Subcutaneous adipose tissue (tissue), 4 donors: ENCODE data around the gene FHL2. TPM values are rescaled to one million over a fixed set of nuclear protein-coding genes. Genes with fewer than 3 reads are reported as not detected.

Experiments used
- total RNA-seq, 4 donors: library from RNA; depleted of rRNA; stranded (reverse); fragments of >200 nt; gene quantifications; one replicate each; pipeline ENCODE4 v1.1.0, GENCODE V29; 2016
- TF ChIP-seq, protein P1 (sequence below): fragments of 450-650 bp; IDR thresholded peaks from one replicate; pipeline ENCODE4 v1.5.1; 2016; ENCODE audit warnings: low read depth, mild to moderate bottlenecking, control low read depth, antibody characterized with exemption, moderate library complexity

Gene FHL2
- total RNA-seq, 4 donors from 2014 or later: 24.1 to 35.9 (median 30.2) TPM

DNA sequence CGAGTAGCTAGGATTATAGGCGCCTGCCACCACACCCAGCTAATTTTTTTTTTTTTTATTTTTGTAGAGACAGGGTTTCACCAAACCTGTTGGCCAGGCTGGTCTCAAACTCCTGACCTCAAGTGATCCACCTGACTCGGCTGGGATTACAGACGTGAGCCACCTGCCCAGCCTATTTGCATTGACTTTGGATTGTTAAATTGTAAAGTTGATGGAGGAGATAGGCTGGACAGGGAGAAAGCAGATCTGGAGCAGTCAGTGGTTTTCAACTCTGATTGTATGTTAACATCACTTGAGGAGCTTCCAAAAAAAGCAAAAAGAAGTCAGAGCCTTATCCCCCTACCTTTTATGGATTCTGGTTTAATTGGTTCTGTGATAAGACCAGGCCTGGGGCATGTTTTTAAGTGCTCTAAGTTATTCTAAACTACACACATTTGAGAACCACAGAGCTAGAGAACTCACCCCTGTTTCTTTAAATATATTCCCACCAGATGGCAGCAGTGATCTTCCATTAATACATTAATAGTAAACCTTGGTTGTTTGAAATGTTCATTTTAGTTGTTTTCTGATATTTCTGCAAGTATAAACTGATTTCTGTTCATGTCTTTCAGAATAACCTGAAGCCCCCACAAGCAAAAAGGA, 54.0 kb downstream of the FHL2 start:
- TF ChIP-seq, protein P1, sequence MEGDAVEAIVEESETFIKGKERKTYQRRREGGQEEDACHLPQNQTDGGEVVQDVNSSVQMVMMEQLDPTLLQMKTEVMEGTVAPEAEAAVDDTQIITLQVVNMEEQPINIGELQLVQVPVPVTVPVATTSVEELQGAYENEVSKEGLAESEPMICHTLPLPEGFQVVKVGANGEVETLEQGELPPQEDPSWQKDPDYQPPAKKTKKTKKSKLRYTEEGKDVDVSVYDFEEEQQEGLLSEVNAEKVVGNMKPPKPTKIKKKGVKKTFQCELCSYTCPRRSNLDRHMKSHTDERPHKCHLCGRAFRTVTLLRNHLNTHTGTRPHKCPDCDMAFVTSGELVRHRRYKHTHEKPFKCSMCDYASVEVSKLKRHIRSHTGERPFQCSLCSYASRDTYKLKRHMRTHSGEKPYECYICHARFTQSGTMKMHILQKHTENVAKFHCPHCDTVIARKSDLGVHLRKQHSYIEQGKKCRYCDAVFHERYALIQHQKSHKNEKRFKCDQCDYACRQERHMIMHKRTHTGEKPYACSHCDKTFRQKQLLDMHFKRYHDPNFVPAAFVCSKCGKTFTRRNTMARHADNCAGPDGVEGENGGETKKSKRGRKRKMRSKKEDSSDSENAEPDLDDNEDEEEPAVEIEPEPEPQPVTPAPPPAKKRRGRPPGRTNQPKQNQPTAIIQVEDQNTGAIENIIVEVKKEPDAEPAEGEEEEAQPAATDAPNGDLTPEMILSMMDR: no peak

DNA sequence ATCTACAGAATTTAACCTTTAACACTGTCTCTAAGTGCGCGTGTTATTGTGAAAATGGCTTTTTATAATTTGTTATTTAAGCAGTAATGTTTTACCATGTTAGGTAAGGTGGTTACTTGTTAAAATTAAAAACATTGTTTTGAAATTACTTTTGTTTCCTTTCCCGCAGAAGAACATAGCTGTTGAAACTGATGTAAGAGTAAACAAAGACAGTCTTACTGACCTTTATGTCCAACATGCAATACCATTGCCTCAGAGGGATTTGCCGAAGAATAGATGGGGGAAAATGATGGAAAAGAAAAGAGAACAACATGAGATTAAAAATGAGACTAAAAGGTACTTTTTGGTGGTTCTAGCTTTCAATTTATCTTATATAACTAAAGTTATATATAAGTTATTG, 59.4 kb downstream of the FHL2 start:
- TF ChIP-seq, protein P1: no peak

DNA sequence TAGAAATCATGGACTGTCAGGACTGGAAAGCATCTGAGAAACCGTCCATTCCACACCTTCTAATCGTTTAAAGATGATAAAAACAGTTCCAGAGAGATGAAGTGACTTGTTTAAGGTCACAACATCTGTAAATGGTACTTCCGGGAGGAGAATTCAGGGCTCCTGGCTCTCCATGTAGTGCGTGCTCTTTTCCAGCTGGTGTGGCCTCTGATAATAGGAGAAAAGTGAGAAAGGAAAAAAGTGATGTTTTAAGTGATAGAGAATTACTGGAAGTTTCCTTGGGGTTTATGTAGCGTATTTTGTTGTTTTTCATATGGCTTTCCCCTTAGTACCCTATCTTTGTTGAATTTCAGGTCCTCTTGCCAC, 60.8 kb downstream of the FHL2 start:
- TF ChIP-seq, protein P1: no peak

DNA sequence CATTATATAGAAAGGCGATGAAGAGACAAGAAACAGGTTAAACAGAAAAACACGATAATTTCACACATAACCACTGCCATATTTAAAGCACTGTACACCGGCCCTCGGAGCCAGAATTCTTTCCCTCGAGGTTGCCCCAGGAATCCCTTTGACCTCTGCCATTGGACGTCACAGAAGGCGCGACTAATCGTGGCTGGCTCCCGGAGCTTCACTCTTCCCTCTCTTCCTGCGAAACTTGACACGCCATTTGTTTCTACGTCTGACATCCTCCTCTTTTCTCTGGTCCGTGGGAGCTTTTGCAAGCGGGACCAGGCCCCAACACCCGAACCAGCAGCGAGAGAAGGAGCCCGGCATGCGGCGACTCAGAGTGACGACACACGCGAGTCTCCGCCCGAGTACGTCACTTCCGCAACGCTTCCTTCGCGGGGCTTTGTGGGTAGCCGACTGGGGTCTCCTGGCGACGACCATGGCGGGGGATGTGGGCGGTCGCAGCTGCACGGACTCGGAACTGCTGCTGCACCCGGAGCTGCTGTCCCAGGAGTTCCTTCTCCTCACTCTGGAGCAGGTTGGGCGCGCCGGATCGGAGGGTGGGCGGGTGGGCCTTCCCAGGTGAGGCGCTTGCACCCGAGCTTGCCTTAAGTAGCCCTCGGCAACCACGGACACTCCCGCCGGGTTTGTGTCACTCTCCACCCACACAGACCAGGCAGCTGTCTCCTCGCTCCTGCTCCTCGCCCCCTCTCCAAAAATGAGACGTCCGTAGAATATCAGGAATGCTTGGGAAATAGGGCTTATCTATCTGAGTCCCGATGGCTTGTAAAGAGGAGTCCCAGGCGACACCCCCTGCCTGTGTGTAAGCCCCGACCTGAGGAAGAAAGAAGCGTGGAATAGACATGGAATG, 61.5 kb downstream of the FHL2 start, which contains the start of gene C2orf49:
C2orf49 (plus strand) TSS at position 419 of the 898 bp plus-strand sequence; CDS start at position 467, 48 bp downstream.
- TF ChIP-seq, protein P1: no peak

DNA sequence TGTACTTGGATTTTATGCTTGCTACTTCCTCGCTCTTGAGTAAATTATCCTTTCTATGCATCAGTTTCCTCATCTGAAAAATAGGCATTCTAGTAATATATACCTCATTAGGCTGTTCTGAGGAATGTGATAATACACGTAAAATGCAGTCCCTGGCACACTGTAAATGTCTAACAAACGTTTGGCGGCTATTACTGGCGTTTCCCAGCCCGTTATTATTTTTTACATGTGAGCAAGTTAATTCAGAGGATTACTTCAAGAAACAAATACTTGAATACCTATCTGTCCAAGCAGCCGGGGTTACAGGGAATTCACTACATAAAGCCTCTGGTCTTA, 62.1 kb downstream of the FHL2 start:
- TF ChIP-seq, protein P1: no peak

DNA sequence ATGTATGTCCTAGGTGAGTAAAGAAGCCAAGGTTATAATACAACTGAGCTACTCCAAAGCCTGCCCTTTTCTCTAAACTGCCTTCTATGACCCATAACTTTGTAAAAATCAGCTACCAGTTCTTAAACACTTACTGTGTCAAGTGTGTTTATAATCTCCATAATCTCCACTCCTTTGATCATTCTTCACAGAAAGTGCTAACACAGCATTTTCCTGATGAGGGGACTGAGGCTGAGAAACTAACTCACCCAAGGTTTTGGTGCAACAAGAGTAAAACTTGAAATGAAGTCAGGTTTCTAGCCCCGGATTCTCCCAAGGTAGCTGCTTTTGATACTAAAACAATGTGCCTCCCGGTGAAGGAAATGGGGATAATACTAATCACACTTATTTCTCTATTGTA, 63.4 kb downstream of the FHL2 start:
- TF ChIP-seq, protein P1: no peak

DNA sequence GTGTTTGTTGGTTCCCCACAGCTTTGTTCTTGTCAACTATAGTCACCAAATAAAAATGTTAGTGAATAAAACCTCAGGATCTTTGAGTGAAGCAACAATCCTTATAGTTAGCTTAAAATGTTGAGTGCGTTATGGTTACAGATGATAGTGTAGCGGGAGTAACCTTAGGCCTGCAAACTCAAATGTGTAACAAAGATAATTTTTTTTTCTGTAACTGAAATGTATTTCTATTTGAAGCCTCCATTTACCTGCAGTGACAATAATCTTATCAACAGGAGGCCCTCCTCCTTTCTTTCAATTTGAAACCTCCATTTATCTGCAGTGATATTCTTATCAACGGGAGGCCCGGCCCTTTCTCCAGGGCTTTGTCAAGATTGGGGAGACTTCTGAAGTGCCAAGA, 64.6 kb downstream of the FHL2 start:
- TF ChIP-seq, protein P1: no peak
